Psoas muscle (tissue), 8 donors: ENCODE results near the gene VPS13D. TPM values are rescaled to one million over a fixed set of nuclear protein-coding genes. Genes with fewer than 3 reads are reported as not detected.
A peak's percentile ranks its signal among the peaks of the same experiment; 100 is the strongest.

Experiments used
- ATAC-seq, 4 donors: fragments of 200-7000 bp; cut with Tn5 transposase; one replicate each; pipeline ENCODE4 v1.9.1; 2020; ENCODE audit warnings: moderate library complexity in 3 of 4, mild to moderate bottlenecking in 2 of 4
- DNase-seq, 2 donors: peaks; one replicate each; pipeline ENCODE4 v3.0.0-alpha.2; 2020
- H3K27ac ChIP-seq: fragments of 200-600 bp; one replicate; pipeline ENCODE4 v1.8.0; 2022
- H3K27me3 ChIP-seq, 3 donors: fragments of 200-600 bp in 1 of 3; one replicate each; pipeline versions ENCODE4 v1.6.1 to v1.8.0; 2013 to 2022; ENCODE audit warnings: low read length in 2 of 3, mild to moderate bottlenecking in 2 of 3, moderate library complexity in 1 of 3; ENCODE audit not compliant: insufficient read depth in 3 of 3
- H3K36me3 ChIP-seq, 2 donors: fragments of 200-600 bp in 1 of 2; one replicate each; pipeline versions ENCODE4 v1.6.1 to v1.8.0; 2013 to 2022; ENCODE audit warnings: low read depth in 1 of 2, mild to moderate bottlenecking in 1 of 2, moderate library complexity in 1 of 2; ENCODE audit not compliant: insufficient read depth in 1 of 2
- H3K4me1 ChIP-seq: fragments of 200-600 bp; one replicate; pipeline ENCODE4 v1.8.0; 2022
- H3K4me3 ChIP-seq: fragments of 200-600 bp; one replicate; pipeline ENCODE4 v1.8.0; 2022; ENCODE audit warnings: mild to moderate bottlenecking
- H3K9me3 ChIP-seq: fragments of 200-600 bp; one replicate; pipeline ENCODE4 v1.8.0; 2022
- WGBS, 3 donors: extraction: QIAGEN DNeasy Blood & Tissue Kit; methylation state at CpG; one replicate each; pipeline versions ENCODE4 v1.1.6 to v1.1.7; 2013; 5-methylcytosine and 5-hydroxymethylcytosine counted together
- intact Hi-C, 2 donors: fragments of 100-400 bp; cut with DNase I; formaldehyde crosslinking; loops; one replicate each; pipeline versions ENCODE4 v1.11.0 to v1.14.2; 2022
- polyA plus RNA-seq, 3 donors: library from polyadenylated mRNA; stranded (reverse); fragments of 200-250 nt; gene quantifications; one replicate each; pipeline ENCODE4 v1.2.3, GENCODE V29; 2013
- total RNA-seq, 4 donors: library from RNA; stranded (reverse); fragmentation: NEBNext Ultra II Directional in 2 of 4; extraction: Animal tissue kit (Norgen Biotek cat#: 25700) in 2 of 4; gene quantifications; one replicate each; pipeline versions ENCODE4 v1.2.1 to v1.2.4, GENCODE V29; 2021 to 2023
- TF ChIP-seq, protein P1 (sequence below): fragments of 200-600 bp; IDR thresholded peaks from one replicate; pipeline ENCODE4 v1.8.0; 2022; ENCODE audit warnings: antibody characterized with exemption
- donor health status: healthy with polysubstance abuse.
- donor health status: DM: no; HTN: no; CAD: no; lungs with moderate emphysema.
- donor health status: Bipolar disorder and iron deficiency.
- donor health status: healthy.
- donor health status: DM: yes; HTN: yes; CAD: no.
- donor health status: DM: no; HTN: no; CAD: no.
- donor health status: DM: no; HTN: no; CAD: no.
- donor health status: DM: yes; HTN: yes; CAD: no.

Gene VPS13D
- total and polyA plus RNA-seq, 7 donors = 19.9 to 69.1 (median 45.3) TPM

- no peaks in the 10 kb centered on the region for H3K27me3 ChIP-seq
- no peaks in the 10 kb centered on the region for H3K9me3 ChIP-seq
- DNase-seq (no peak), ATAC-seq (peak; percentile 56 to 72 (median 62))
- H3K4me3 ChIP-seq = no peak overlapping the region
- peaks cover 84% of the 10 kb centered on the region for H3K4me1 ChIP-seq
- TF ChIP-seq, protein P1, sequence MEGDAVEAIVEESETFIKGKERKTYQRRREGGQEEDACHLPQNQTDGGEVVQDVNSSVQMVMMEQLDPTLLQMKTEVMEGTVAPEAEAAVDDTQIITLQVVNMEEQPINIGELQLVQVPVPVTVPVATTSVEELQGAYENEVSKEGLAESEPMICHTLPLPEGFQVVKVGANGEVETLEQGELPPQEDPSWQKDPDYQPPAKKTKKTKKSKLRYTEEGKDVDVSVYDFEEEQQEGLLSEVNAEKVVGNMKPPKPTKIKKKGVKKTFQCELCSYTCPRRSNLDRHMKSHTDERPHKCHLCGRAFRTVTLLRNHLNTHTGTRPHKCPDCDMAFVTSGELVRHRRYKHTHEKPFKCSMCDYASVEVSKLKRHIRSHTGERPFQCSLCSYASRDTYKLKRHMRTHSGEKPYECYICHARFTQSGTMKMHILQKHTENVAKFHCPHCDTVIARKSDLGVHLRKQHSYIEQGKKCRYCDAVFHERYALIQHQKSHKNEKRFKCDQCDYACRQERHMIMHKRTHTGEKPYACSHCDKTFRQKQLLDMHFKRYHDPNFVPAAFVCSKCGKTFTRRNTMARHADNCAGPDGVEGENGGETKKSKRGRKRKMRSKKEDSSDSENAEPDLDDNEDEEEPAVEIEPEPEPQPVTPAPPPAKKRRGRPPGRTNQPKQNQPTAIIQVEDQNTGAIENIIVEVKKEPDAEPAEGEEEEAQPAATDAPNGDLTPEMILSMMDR = no peak
- 34 to 60% (median 44%) methylated on average over 3 of the region's 3 CpGs for WGBS, 3 donors
- no peaks in the 10 kb centered on the region for H3K36me3 ChIP-seq
- intact Hi-C loops = no loop called here
- H3K27ac ChIP-seq = peak overlapping the region; percentile 85
Observed at GRCh38 chr1:12448746-12449177, 218.9 kb downstream of the VPS13D start.

- H3K27ac ChIP-seq = peak overlapping the region; percentile 85
- 39 to 51% (median 40%) methylated on average over 10 of the region's 10 CpGs for WGBS, 3 donors
- peak; percentile 79 to 83 (median 80) for ATAC-seq
- peak overlapping the region; percentile 1 for H3K4me3 ChIP-seq
- intact Hi-C loops = no loop called here
- no peaks in the 10 kb centered on the region for H3K27me3 ChIP-seq
- peak; percentile 42 to 66 for DNase-seq
- no peaks in the 10 kb centered on the region for H3K36me3 ChIP-seq
- TF ChIP-seq, protein P1 = no peak
- H3K4me1 ChIP-seq = peaks cover 99% of the 10 kb centered on the region
- H3K9me3 ChIP-seq = no peaks in the 10 kb centered on the region
Observed at GRCh38 chr1:12450090-12450755, 220.4 kb downstream of the VPS13D start.

DNA sequence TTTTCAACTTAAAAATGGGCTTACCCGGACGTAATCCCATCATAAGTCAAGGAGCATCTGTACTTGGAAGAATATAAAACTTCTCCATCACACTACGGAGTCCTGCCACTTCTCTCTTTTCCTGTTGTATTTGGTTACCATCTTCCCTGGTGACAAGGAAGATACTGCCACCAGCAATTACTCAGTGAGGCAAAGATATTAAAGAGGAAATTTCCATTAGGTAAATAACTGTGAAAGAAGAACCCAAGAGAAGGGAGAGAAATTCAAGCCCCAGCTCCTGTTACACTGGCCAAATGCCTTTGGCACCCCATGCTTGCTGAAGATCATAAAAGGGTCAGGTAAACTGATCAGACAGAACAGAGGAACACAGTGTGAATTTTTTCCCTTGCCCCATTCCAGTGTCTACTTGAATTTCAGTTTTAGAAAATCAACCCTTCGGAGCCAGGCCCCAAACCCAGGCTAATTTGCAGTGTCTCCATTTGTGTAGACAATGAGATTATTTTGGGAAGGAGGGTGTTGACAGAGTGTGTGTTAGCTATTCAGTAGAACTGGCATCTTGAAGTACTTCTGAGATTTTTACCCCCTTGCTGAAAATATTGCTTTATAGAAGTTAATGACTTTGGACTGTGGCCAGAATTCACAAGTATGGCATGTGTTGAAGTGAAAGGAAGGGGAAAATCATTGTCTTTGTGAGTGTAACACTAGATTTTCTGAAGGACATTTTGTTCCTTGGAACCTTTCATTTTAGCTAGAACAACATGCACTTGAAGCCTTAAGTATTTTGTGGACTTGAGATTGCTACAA is 221.1 kb downstream of the VPS13D start:
- ATAC-seq = peak; percentile 15 to 46 (median 28)

DNA sequence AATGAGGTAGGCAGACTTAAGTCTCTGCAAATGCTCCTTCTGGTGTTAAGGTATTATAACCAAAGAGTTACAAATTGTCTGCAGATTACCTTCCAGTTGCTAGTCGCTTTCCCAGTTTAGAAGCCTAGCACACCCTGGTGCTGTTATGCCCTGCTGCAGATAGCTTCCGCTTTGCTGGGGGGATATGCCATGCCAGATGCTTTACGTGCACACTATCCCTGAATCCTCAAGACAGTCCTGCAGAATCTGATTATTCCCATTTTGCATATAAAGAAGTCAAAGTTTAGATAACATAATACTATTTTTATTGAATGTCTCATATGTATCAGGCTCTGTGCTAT is 221.7 kb downstream of the VPS13D start:
- Histone ChIP-seq H3K27me3 (no peaks in the 10 kb centered on the region), H3K4me1 (peaks cover 93% of the 10 kb centered on the region), H3K4me3 (no peak overlapping the region), H3K9me3 (no peaks in the 10 kb centered on the region), H3K36me3 (peaks cover 0 to 6% of the 10 kb centered on the region in 2 donors), H3K27ac (peak overlapping the region; percentile 85)
- intact Hi-C loops = no loop called here
- TF ChIP-seq, protein P1 = no peak
- no peak for ATAC-seq
- DNase-seq = no peak
- 61 to 97% (median 79%) methylated on average over 3 of the region's 3 CpGs for WGBS, 3 donors

More for the DNA sequence above, 221.1 kb downstream of the VPS13D start:
- Histone ChIP-seq H3K9me3 (no peaks in the 10 kb centered on the region), H3K4me3 (no peak overlapping the region), H3K27ac (peak overlapping the region; percentile 85), H3K36me3 (peaks cover 0 to 2% of the 10 kb centered on the region in 2 donors), H3K4me1 (peaks cover 99% of the 10 kb centered on the region), H3K27me3 (no peaks in the 10 kb centered on the region)
- DNase-seq = no peak
- TF ChIP-seq, protein P1 = no peak
- 34 to 43% (median 39%) methylated on average over 4 of the region's 4 CpGs for WGBS, 3 donors
- intact Hi-C loops = no loop called here
